Prostate gland (tissue), 2 donors: ENCODE data around the gene ABCC9. TPM values are rescaled to one million over a fixed set of nuclear protein-coding genes. Genes with fewer than 3 reads are reported as not detected.

ENCODE experiments used
- DNase-seq: peaks from one replicate; pipeline ENCODE4 v3.0.0-alpha.2; 2019; ENCODE audit warnings: low spot score
- H3K27ac ChIP-seq, 2 donors: fragments of 200-600 bp; sonication (generic); 2 replicates each; pipeline ENCODE4 v1.5.1; 2017 to 2019
- H3K27me3 ChIP-seq: fragments of 200-600 bp; sonication (generic); replicated peaks from 2 replicates; pipeline ENCODE4 v1.5.1; 2019; ENCODE audit not compliant: insufficient read depth
- H3K36me3 ChIP-seq, 2 donors: fragments of 200-600 bp; sonication (generic); 1 replicate in 1 of 2; 2 replicates in 1 of 2; pipeline versions ENCODE4 v1.5.1 to v1.8.1; 2017 to 2019
- H3K4me1 ChIP-seq: fragments of 200-600 bp; sonication (generic); replicated peaks from 2 replicates; pipeline ENCODE4 v1.5.1; 2019
- H3K4me3 ChIP-seq, 2 donors: fragments of 200-600 bp; sonication (generic); 2 replicates each; pipeline ENCODE4 v1.5.1; 2017 to 2019
- H3K9me3 ChIP-seq: fragments of 200-600 bp; sonication (generic); 2 replicates; pipeline ENCODE4 v1.5.1; 2017
- CTCF ChIP-seq, 4 experiments: fragments of 200-600 bp in 2 of 4; fragments of 450-650 bp in 2 of 4; sonication (generic) in 2 of 4; IDR thresholded peaks; 1 replicate in 3 of 4; 2 replicates in 1 of 4; pipeline ENCODE4 v1.5.1; 2016 to 2019; ENCODE audit warnings: antibody characterized with exemption in 4 of 4, mild to moderate bottlenecking in 2 of 4, moderate library complexity in 2 of 4
- POLR2A ChIP-seq: fragments of 450-650 bp; IDR thresholded peaks from one replicate; pipeline ENCODE4 v1.6.1; 2016; ENCODE audit warnings: antibody characterized with exemption, mild to moderate bottlenecking
- POLR2AphosphoS5 ChIP-seq: sonication (generic); formaldehyde crosslinking; IDR thresholded peaks from one replicate; pipeline ENCODE4 v1.6.1; 2017; ENCODE audit warnings: antibody characterized with exemption
- WGBS: methylation state at CpG from one replicate; pipeline ENCODE4 v1.1.5; 2018; 5-methylcytosine and 5-hydroxymethylcytosine counted together
- intact Hi-C: fragments of 100-400 bp; cut with DNase I; formaldehyde crosslinking; loops from one replicate; pipeline ENCODE4 v1.14.2; 2022
- total RNA-seq, 2 donors: library from RNA; depleted of rRNA; stranded (reverse); fragments of >200 nt; gene quantifications; one replicate each; pipeline ENCODE4 v1.1.0, GENCODE V29; 2016

Gene ABCC9
- total RNA-seq, 2 donors from 2014 or later, result 6.1 to 10.5 TPM

DNA sequence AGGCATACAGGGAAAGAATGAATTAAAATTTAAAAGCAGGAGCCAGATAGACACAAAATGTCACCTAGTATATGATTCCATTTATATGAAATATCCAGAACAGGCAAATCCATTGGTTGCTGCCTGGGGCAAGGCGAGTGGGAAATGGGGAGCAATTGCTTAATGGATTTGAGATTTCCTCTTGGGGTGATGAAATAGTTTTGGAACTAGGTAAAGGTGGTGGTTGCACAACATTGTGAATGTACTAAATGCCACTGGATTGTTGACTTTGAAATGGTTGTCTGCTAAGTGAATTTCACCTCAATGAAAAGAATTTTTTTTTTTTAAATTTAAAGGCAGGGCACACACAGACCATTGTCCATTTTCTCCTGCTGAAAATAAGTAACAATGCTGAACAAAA is 61.9 kb downstream of the ABCC9 start:
- WGBS, result 96% methylated on average over 1 of the region's 1 CpG
- TF ChIP-seq CTCF (IDR thresholded peaks at IDR 0.05), result no peak
- TF ChIP-seq POLR2AphosphoS5, result no peak
- TF ChIP-seq POLR2A, result no peak

GRCh38 chr12:21877293-21877982 is 63.8 kb downstream of the ABCC9 start:
- no peaks in the 10 kb centered on the region for H3K36me3 ChIP-seq
- no peak overlapping the region for H3K4me3 ChIP-seq

More for the DNA sequence above, 61.9 kb downstream of the ABCC9 start:
- Histone ChIP-seq H3K27ac (no peak overlapping the region), H3K4me3 (no peak overlapping the region), H3K27me3 (no peaks in the 10 kb centered on the region), H3K36me3 (no peaks in the 10 kb centered on the region), H3K9me3 (no peaks in the 10 kb centered on the region), H3K4me1 (no peaks in the 10 kb centered on the region)
- intact Hi-C loops, result no loop called here
- DNase-seq, result no peak

DNA sequence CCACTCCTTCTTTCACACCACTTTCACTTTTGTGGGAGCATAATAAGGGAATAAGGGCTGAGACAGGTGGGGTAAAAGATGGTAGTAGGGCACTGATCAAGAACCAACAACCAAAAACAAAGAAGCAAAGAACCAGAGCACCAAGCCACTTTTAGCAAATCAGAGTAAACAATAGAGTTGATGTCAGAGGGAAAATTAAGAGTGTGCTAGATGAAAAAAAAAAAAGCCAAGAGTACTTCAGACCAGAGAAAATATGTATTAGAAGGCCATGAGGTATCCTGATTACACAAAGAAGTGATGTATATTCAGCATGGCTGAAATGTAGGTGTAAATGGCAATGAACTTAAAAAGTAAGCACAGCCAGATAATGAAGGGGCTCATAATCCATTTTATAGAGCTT is 75.4 kb downstream of the ABCC9 start:
- H3K27ac ChIP-seq, result no peak overlapping the region
- H3K36me3 ChIP-seq, result no peaks in the 10 kb centered on the region
- intact Hi-C loops, result no loop called here
- no peak overlapping the region for H3K4me3 ChIP-seq
- H3K4me1 ChIP-seq, result no peaks in the 10 kb centered on the region
- H3K27me3 ChIP-seq, result no peaks in the 10 kb centered on the region
- no peak for DNase-seq
- TF ChIP-seq POLR2AphosphoS5, result no peak
- TF ChIP-seq CTCF (IDR thresholded peaks at IDR 0.05), result no peak
- TF ChIP-seq POLR2A, result no peak
- H3K9me3 ChIP-seq, result no peaks in the 10 kb centered on the region

More at GRCh38 chr12:21877293-21877982, 63.8 kb downstream of the ABCC9 start:
- intact Hi-C loops, result no loop called here
- 86% methylated on average over 2 of the region's 2 CpGs for whole genome bisulfite sequencing
- H3K9me3 ChIP-seq, result no peaks in the 10 kb centered on the region
- TF ChIP-seq POLR2A (no peak), CTCF (IDR thresholded peaks at IDR 0.05) (no peak), POLR2AphosphoS5 (no peak)
- no peaks in the 10 kb centered on the region for H3K27me3 ChIP-seq
- H3K27ac ChIP-seq, result no peak overlapping the region
- no peak for DNase-seq
- no peaks in the 10 kb centered on the region for H3K4me1 ChIP-seq

DNA sequence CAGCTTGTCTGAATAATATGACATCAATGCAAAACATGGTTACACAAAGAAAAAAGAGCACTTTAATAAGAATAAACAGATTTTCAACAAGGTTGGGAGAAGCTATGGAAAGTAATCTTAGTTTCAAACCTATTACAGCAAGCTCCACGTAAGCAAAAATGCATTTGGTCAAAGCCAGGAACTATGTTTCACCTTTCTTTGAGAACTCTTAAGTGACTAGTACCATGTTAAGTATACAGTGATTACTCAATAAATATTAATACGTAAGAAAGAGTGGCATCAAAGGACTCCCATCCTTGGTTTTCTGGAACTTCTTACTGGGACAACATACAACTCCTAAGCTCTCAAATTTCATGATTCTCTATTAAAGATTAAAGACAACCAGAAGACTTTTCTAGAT is 80.7 kb downstream of the ABCC9 start:
- H3K27me3 ChIP-seq, result no peaks in the 10 kb centered on the region
- DNase-seq, result no peak
- 83% methylated on average over 2 of the region's 2 CpGs for WGBS
- H3K4me1 ChIP-seq, result no peaks in the 10 kb centered on the region
- H3K9me3 ChIP-seq, result no peaks in the 10 kb centered on the region
- H3K27ac ChIP-seq, result no peak overlapping the region
- H3K36me3 ChIP-seq, result no peaks in the 10 kb centered on the region
- no peak for TF ChIP-seq POLR2A
- no peak for TF ChIP-seq POLR2AphosphoS5
- TF ChIP-seq CTCF (IDR thresholded peaks at IDR 0.05), result no peak
- H3K4me3 ChIP-seq, result no peak overlapping the region
- intact Hi-C loops, result no loop called here

- H3K27me3 ChIP-seq, result no peaks in the 10 kb centered on the region
- H3K4me3 ChIP-seq, result no peak overlapping the region
- no peak overlapping the region for H3K27ac ChIP-seq
- no peaks in the 10 kb centered on the region for H3K4me1 ChIP-seq
- intact Hi-C loops, result no loop called here
- TF ChIP-seq POLR2A, result no peak
- no peak for TF ChIP-seq POLR2AphosphoS5
- TF ChIP-seq CTCF (IDR thresholded peaks at IDR 0.05), result no peak
- 98% methylated on average over 4 of the region's 4 CpGs for WGBS
- H3K9me3 ChIP-seq, result no peaks in the 10 kb centered on the region
- H3K36me3 ChIP-seq, result no peaks in the 10 kb centered on the region
- no peak for DNase-seq
Measured at GRCh38 chr12:21860128-21860527, 81.1 kb downstream of the ABCC9 start.
